Endothelial cell of umbilical vein (primary cell): ENCODE measurements around the gene KCNK10. TPM values are rescaled to one million over a fixed set of nuclear protein-coding genes. Genes with fewer than 3 reads are reported as not detected.

Source experiments
- BruUV-seq: library from RNA; stranded (reverse); fragments of 400-500 nt; replicated peaks from 2 replicates; lab custom pipeline; 2021; lab: Mats Ljungman, UMichigan
- CTCF ChIA-PET: fragments of 300-600, 350-600 bp; sonication (Branson Sonifier 250); formaldehyde crosslinking; loops from one replicate; lab custom pipeline; 2021; ENCODE audit warnings: antibody characterized with exemption, inconsistent platforms; lab: Charles Lee
- POLR2A ChIA-PET: fragments of 300-600, 350-600 bp; sonication (Branson Sonifier 250); formaldehyde crosslinking; loops from one replicate; lab custom pipeline; 2021; ENCODE audit warnings: antibody characterized with exemption, inconsistent platforms; lab: Charles Lee
- DNase-seq: peaks from one replicate; pipeline ENCODE4 v3.0.0-alpha.2; 2011; ENCODE audit warnings: low read depth, low spot score
- FAIRE-seq: peaks from 2 replicates; lab custom pipeline; 2011; peaks lifted over from hg19 to GRCh38; lab: Jason Lieb, UNC
- H2AFZ ChIP-seq: 2 replicates; pipeline ENCODE4 v1.6.0; 2012; ENCODE audit warnings: low read depth, low read length, control low read depth, inconsistent platforms
- H3K27ac ChIP-seq: 2 replicates; pipeline ENCODE4 v1.5.1; 2011; ENCODE audit warnings: low read depth, mild to moderate bottlenecking, control low read depth, low read length, moderate library complexity; ENCODE audit not compliant: insufficient read depth
- H3K27me3 ChIP-seq, 2 experiments: 2 replicates each; pipeline versions ENCODE4 v1.6.0 to v1.6.1; 2011; ENCODE audit warnings: low read length in 2 of 2, mixed read lengths in 1 of 2; ENCODE audit not compliant: control insufficient read depth in 2 of 2, insufficient read depth in 2 of 2
- H3K36me3 ChIP-seq, 2 experiments: 2 replicates in 1 of 2; 3 replicates in 1 of 2; pipeline ENCODE4 v1.5.1; 2011; ENCODE audit warnings: low read length in 2 of 2, mild to moderate bottlenecking in 1 of 2, moderate library complexity in 1 of 2; ENCODE audit not compliant: control insufficient read depth in 2 of 2, insufficient read depth in 2 of 2; ENCODE audit errors: extremely low read depth in 1 of 2
- H3K4me1 ChIP-seq: 3 replicates; pipeline ENCODE4 v1.5.1; 2011; ENCODE audit warnings: mild to moderate bottlenecking, low read length; ENCODE audit not compliant: control insufficient read depth, insufficient read depth; ENCODE audit errors: extremely low read depth
- H3K4me2 ChIP-seq: 2 replicates; pipeline ENCODE4 v1.6.1; 2011; ENCODE audit warnings: low read length, control low read depth, mixed read lengths; ENCODE audit not compliant: insufficient read depth
- H3K4me3 ChIP-seq, 3 experiments: fragments of 200-600 bp in 1 of 3; sonication (generic), shearing (Covaris generic) in 1 of 3; replicated peaks in 1 of 3; 2 replicates each; pipeline ENCODE4 v1.5.1; 2011 to 2016; ENCODE audit warnings: control low read depth in 3 of 3, low read length in 3 of 3, mild to moderate bottlenecking in 2 of 3, inconsistent platforms in 1 of 3, low read depth in 1 of 3, moderate library complexity in 1 of 3; ENCODE audit not compliant: insufficient read depth in 1 of 3
- H3K79me2 ChIP-seq: 2 replicates; pipeline ENCODE4 v1.6.0; 2012; ENCODE audit warnings: low read length, inconsistent platforms; ENCODE audit not compliant: control insufficient read depth, insufficient read depth
- H3K9ac ChIP-seq: replicated peaks from 2 replicates; pipeline ENCODE3; 2011; ENCODE audit warnings: low read length, control low read depth; ENCODE audit not compliant: insufficient read depth; ENCODE audit errors: extremely low read depth
- H3K9me1 ChIP-seq: replicated peaks from 3 replicates; pipeline ENCODE4 v1.6.0; 2011; ENCODE audit warnings: mild to moderate bottlenecking, low read length; ENCODE audit not compliant: control insufficient read depth, insufficient read depth; ENCODE audit errors: extremely low read depth
- H3K9me3 ChIP-seq: replicated peaks from 2 replicates; pipeline ENCODE4 v1.5.1; 2012; ENCODE audit warnings: low read length, inconsistent platforms; ENCODE audit not compliant: control insufficient read depth, insufficient read depth
- H4K20me1 ChIP-seq: replicated peaks from 2 replicates; pipeline ENCODE3; 2011; ENCODE audit warnings: mild to moderate bottlenecking, low read length; ENCODE audit not compliant: control insufficient read depth, insufficient read depth; ENCODE audit errors: extremely low read depth
- CTCF ChIP-seq, 2 donors: IDR thresholded peaks; 1 replicate in 1 of 2; 2 replicates in 1 of 2; pipeline ENCODE4 v1.5.1; 2011; ENCODE audit warnings: low read length in 2 of 2, mild to moderate bottlenecking in 2 of 2, moderate library complexity in 2 of 2, control low read depth in 1 of 2, inconsistent platforms in 1 of 2, low read depth in 1 of 2; ENCODE audit not compliant: insufficient read depth in 1 of 2; ENCODE audit errors: extremely low read depth in 1 of 2
- EZH2 ChIP-seq: IDR thresholded peaks from 2 replicates; pipeline ENCODE4 v1.6.1; 2012; ENCODE audit warnings: borderline replicate concordance, low read depth, mild to moderate bottlenecking, moderate library complexity, low read length, inconsistent platforms; ENCODE audit not compliant: severe bottlenecking
- FOS ChIP-seq: IDR thresholded peaks from 2 replicates; pipeline ENCODE4 v1.6.1; 2011; ENCODE audit warnings: mild to moderate bottlenecking, low read length, moderate library complexity, borderline replicate concordance; ENCODE audit not compliant: insufficient read depth
- GATA2 ChIP-seq: IDR thresholded peaks from 2 replicates; pipeline ENCODE4 v1.7.0; 2011; ENCODE audit warnings: low read depth, mild to moderate bottlenecking, moderate library complexity, mixed read lengths, low read length; ENCODE audit not compliant: insufficient read length, insufficient read depth
- JUN ChIP-seq: IDR thresholded peaks from 2 replicates; pipeline ENCODE4 v1.6.1; 2011; ENCODE audit warnings: borderline replicate concordance, low read depth; ENCODE audit not compliant: insufficient read length, insufficient read depth
- MAX ChIP-seq: IDR thresholded peaks from 2 replicates; pipeline ENCODE4 v1.6.1; 2011; ENCODE audit not compliant: insufficient read depth, insufficient read length
- MYC ChIP-seq: IDR thresholded peaks from one replicate; pipeline ENCODE4 v1.6.1; 2011; ENCODE audit warnings: mild to moderate bottlenecking, low read depth, low read length
- POLR2A ChIP-seq: IDR thresholded peaks from 2 replicates; pipeline ENCODE4 v1.6.1; 2012; ENCODE audit warnings: low read depth, mild to moderate bottlenecking, control low read depth, low read length
- POLR2AphosphoS5 ChIP-seq: IDR thresholded peaks from 2 replicates; pipeline ENCODE4 v1.6.1; 2012; ENCODE audit warnings: low read depth, mild to moderate bottlenecking, control low read depth, low read length, moderate library complexity; ENCODE audit not compliant: insufficient read depth
- dilution Hi-C: fragments of 300-500 bp; cut with MboI; formaldehyde crosslinking; loops from one replicate; pipeline ENCODE4 v1.15.0; 2019; ENCODE audit warnings: low sequenced_read_pairs; ENCODE audit not compliant: extremely low pct_ligation_motif_present
- intact Hi-C: fragments of 100-400 bp; cut with micrococcal nuclease; formaldehyde crosslinking; loops from one replicate; pipeline ENCODE4 v1.10.0; 2022
- polyA plus RNA-seq, 4 experiments: library from polyadenylated mRNA; depleted of rRNA in 3 of 4; stranded (reverse) in 3 of 4; unstranded in 1 of 4; fragments of >200 nt; gene quantifications; 2 replicates each; pipeline versions ENCODE4 v1.2.1 to v1.2.3, GENCODE V29; 2011 to 2012; ENCODE audit warnings: missing spikeins in 1 of 4
- total RNA-seq: library from RNA; stranded (reverse); gene quantifications from 2 replicates; pipeline ENCODE4 v1.2.3, GENCODE V29; 2021

KCNK10 gene
- total and polyA plus RNA-seq, 2 donors (not counting 3 experiments of a cell fraction or from before 2014, with no cell fraction given) = not detected

GRCh38 chr14:88137327-88137726 is 185.7 kb downstream of the KCNK10 start:
- CTCF ChIA-PET = no interaction called here
- POLR2A ChIA-PET = no interaction called here
- no peak overlapping the region for H2AFZ ChIP-seq
- no peak overlapping the region for H3K9ac ChIP-seq
- no peak overlapping the region for H3K4me3 ChIP-seq
- no peaks in the 10 kb centered on the region for H3K9me1 ChIP-seq
- DNase-seq (no peak), FAIRE-seq (no peak)
- dilution Hi-C loops = no loop called here
- H3K79me2 ChIP-seq = no peaks in the 10 kb centered on the region
- H3K36me3 ChIP-seq = no peaks in the 10 kb centered on the region
- intact Hi-C loops = no loop called here
- TF ChIP-seq JUN = no peak
- TF ChIP-seq EZH2 = no peak
- TF ChIP-seq CTCF (IDR thresholded peaks at IDR 0.05; ENCODE audit: extremely low read depth in 1 of 2, insufficient read depth in 1 of 2, low read depth in 1 of 2, low read length in 2 of 2) = no peak
- no peak for TF ChIP-seq FOS
- TF ChIP-seq POLR2AphosphoS5 = no peak
- no peak for TF ChIP-seq POLR2A
- TF ChIP-seq MYC = no peak
- TF ChIP-seq GATA2 = no peak
- TF ChIP-seq MAX = no peak
- H3K4me2 ChIP-seq = no peak overlapping the region
- no peaks in the 10 kb centered on the region for H3K9me3 ChIP-seq
- no peaks in the 10 kb centered on the region for H3K27me3 ChIP-seq
- no peak overlapping the region for H3K27ac ChIP-seq
- no peaks in the 10 kb centered on the region for H3K4me1 ChIP-seq
- BruUV-seq = no TSS peak
- no peaks in the 10 kb centered on the region for H4K20me1 ChIP-seq

Other genes with a start within 250 kb of the KCNK10 start
- 8.4 and 9.7 TPM in 2 replicates for gene SPATA7, start 62.4 kb upstream of the KCNK10 start, total RNA-seq
- gene SPATA7, start 62.4 kb upstream of the KCNK10 start, polyA plus RNA-seq = 4.0 and 4.5 TPM in 2 replicates
- 16.1 and 22.9 TPM in 2 replicates for gene PTPN21, start 231.7 kb upstream of the KCNK10 start, total RNA-seq
- gene PTPN21, start 231.7 kb upstream of the KCNK10 start, polyA plus RNA-seq = 9.2 and 10.2 TPM in 2 replicates
- 59.6 and 61.8 TPM in 2 replicates for gene ZC3H14, start 239.8 kb upstream of the KCNK10 start, total RNA-seq
- gene ZC3H14, start 239.8 kb upstream of the KCNK10 start, polyA plus RNA-seq = 61.2 and 62.3 TPM in 2 replicates